ENCODE measurements around the gene ACTR2.

DNA sequence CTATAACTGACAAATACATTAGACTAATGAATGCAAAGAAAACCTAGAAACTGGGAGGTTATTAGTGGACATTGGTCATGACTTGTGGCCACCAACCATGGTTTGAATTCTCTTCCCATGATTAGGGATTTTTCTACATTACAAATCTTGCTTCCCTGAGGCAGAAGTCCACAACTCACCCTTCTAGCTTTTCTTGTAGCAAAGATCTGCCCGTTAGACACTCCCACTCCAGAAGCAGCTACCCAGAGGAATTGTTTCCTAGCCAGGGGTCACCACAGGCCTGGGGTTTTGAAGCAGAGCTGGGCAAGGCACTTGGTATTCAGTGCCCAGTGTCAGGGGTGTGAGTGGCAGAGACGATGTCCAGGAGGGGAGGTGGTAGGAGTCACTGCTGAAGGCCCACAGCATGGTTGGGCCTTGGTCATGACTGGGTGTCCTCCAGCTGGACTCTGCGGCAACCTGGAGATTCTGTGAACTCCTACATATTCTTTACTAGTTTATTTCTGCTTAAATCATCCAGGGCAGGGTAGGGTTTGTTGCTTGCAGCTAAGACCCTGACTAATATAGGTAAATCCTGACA lies 54.9 kb downstream of the ACTR2 start:
- TF ChIP-seq CTCF (conservative IDR thresholded peaks at IDR 0.05; ENCODE audit: low read depth, low read length) (no peak), EZH2 (IDR thresholded peaks at IDR 0.05; ENCODE audit: borderline replicate concordance, low read depth, low read length, poor library complexity, severe bottlenecking) (no peak)
